PC-9 (cell line): ENCODE data around the gene PHF21A.

Source experiments
- CTCF ChIP-seq: fragments of 200-600 bp; sonication (generic); conservative IDR thresholded peaks from 2 replicates; pipeline ENCODE4 v1.6.1; 2017; ENCODE audit warnings: mixed run types, antibody characterized with exemption, mild to moderate bottlenecking, moderate library complexity
- EZH2 ChIP-seq: fragments of 200-600 bp; sonication (generic); IDR thresholded peaks from 2 replicates; pipeline ENCODE4 v1.8.0; 2017; ENCODE audit warnings: antibody characterized with exemption, low read depth

- TF ChIP-seq CTCF (no peak), EZH2 (no peak)
Observed at GRCh38 chr11:46134061-46134460, 12.8 kb upstream of the PHF21A start.
